ENCODE results near the gene ZNF750. TPM values are rescaled to one million over a fixed set of nuclear protein-coding genes. Genes with fewer than 3 reads are reported as not detected.

Gene ZNF750
- total RNA-seq, 4 donors from 2014 or later = 117 to 353 (median 233) TPM

DNA sequence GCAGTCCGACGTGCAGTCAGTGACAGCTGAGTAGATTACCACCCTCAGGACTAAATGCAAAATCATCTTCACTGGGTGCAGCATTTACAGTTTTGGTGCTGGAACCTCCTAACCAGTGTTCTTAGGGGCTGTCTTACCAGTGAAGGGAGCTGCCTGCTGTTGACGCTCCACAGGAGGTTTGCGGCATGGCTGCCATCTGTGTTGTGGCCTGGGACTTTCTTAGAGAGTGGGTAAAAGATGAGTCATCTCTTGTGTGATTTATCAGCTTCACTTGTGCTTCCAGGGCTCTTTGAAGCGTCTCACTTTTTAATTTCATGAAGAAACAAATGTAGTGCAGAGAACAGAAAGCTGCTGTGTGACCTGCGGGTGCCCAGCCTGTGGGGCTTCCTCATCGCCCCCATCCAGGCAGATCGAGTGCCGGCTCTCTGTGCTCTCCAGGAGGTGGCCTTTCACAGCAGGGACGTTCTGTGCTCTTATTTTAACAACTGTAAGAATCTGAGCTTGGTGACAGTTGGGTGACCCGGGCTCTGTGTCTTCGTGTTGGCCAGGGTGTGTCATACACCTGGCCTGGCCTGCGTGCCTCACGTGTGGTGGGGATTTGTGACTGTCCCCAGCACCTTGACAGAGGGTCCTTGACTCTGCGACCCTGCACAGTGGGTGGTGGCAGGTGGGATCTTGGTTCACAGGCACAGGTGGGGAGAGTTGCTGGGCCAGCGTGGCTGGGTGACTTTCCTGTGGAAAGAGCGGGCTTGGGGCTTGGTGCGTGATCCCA, 24.3 kb upstream of the ZNF750 start:
- no peaks in the 10 kb centered on the region for H3K9me3 ChIP-seq
- peak in 1 of 2 donors; percentile 58 for DNase-seq (ENCODE audit: low spot score in 2 of 2)
- no peak overlapping the region for H3K4me3 ChIP-seq
- TF ChIP-seq POLR2AphosphoS5 (IDR thresholded peaks at IDR 0.05) (no peak), CTCF (IDR thresholded peaks at IDR 0.05) (no peak), POLR2A (IDR thresholded peaks at IDR 0.05) (no peak), EP300 (IDR thresholded peaks at IDR 0.05) (no peak)
- no peaks in the 10 kb centered on the region for H3K36me3 ChIP-seq
- H3K4me1 ChIP-seq = peaks cover 67% of the 10 kb centered on the region
- WGBS = 36% methylated on average over 13 of the region's 18 CpGs
- H3K27ac ChIP-seq = peak overlapping the region; percentile 31
- H3K27me3 ChIP-seq = no peaks in the 10 kb centered on the region

GRCh38 chr17:82863383-82863940, 23.6 kb upstream of the ZNF750 start:
- WGBS = 87% methylated on average over 9 of the region's 11 CpGs
- H3K4me1 ChIP-seq = peaks cover 74% of the 10 kb centered on the region

GRCh38 chr17:82862737-82863382, 23.0 kb upstream of the ZNF750 start:
- Histone ChIP-seq H3K9me3 (no peaks in the 10 kb centered on the region), H3K4me1 (peaks cover 76% of the 10 kb centered on the region), H3K27me3 (no peaks in the 10 kb centered on the region), H3K27ac (no peak overlapping the region), H3K36me3 (no peaks in the 10 kb centered on the region), H3K4me3 (no peak overlapping the region)
- 88% methylated on average over 23 of the region's 25 CpGs for WGBS
- TF ChIP-seq POLR2A (IDR thresholded peaks at IDR 0.05) (no peak), CTCF (IDR thresholded peaks at IDR 0.05) (no peak), EP300 (IDR thresholded peaks at IDR 0.05) (no peak), POLR2AphosphoS5 (IDR thresholded peaks at IDR 0.05) (no peak)
- no peak for DNase-seq (ENCODE audit: low spot score in 2 of 2)

More at GRCh38 chr17:82863383-82863940, 23.6 kb upstream of the ZNF750 start:
- Histone ChIP-seq H3K27ac (peak overlapping the region; percentile 31), H3K36me3 (no peaks in the 10 kb centered on the region), H3K27me3 (no peaks in the 10 kb centered on the region), H3K4me3 (no peak overlapping the region), H3K9me3 (no peaks in the 10 kb centered on the region)
- no peak for DNase-seq (ENCODE audit: low spot score in 2 of 2)
- TF ChIP-seq POLR2A (IDR thresholded peaks at IDR 0.05) = no peak
- no peak for TF ChIP-seq POLR2AphosphoS5 (IDR thresholded peaks at IDR 0.05)
- TF ChIP-seq EP300 (IDR thresholded peaks at IDR 0.05) = no peak
- TF ChIP-seq CTCF (IDR thresholded peaks at IDR 0.05) = no peak

DNA sequence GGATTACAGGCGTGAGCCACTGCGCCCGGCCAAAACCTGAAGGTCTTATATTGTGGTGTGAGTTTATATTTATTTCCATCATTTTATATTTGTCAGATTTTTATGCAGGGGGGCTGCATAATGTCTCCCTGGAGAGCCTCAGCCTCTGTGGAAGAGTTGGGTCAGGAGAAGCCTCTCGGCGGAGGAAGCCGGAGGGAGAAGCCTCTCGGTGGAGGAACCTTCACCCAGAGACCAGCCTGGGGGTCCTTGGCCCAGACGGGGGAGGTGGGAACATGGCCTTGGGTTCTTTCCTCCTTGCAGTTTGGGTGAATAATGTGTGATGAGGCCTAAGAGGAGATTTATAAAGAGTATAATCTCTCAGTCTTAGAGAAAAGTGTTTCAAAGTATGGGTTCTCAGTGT, 22.4 kb upstream of the ZNF750 start:
- whole genome bisulfite sequencing = 98% methylated on average over 8 of the region's 8 CpGs
- Histone ChIP-seq H3K27me3 (no peaks in the 10 kb centered on the region), H3K27ac (no peak overlapping the region), H3K36me3 (no peaks in the 10 kb centered on the region), H3K4me3 (no peak overlapping the region), H3K9me3 (no peaks in the 10 kb centered on the region), H3K4me1 (peaks cover 73% of the 10 kb centered on the region)
- no peak for DNase-seq (ENCODE audit: low spot score in 2 of 2)
- no peak for TF ChIP-seq POLR2AphosphoS5 (IDR thresholded peaks at IDR 0.05)

- no peak for DNase-seq (ENCODE audit: low spot score in 2 of 2)
- H3K4me3 ChIP-seq = no peak overlapping the region
- H3K4me1 ChIP-seq = peaks cover 65% of the 10 kb centered on the region
- H3K36me3 ChIP-seq = no peaks in the 10 kb centered on the region
- H3K27ac ChIP-seq = no peak overlapping the region
- H3K9me3 ChIP-seq = no peaks in the 10 kb centered on the region
- TF ChIP-seq POLR2A (IDR thresholded peaks at IDR 0.05) (no peak), POLR2AphosphoS5 (IDR thresholded peaks at IDR 0.05) (no peak), EP300 (IDR thresholded peaks at IDR 0.05) (no peak), CTCF (IDR thresholded peaks at IDR 0.05) (no peak)
- WGBS = 98% methylated on average over 12 of the region's 12 CpGs
- no peaks in the 10 kb centered on the region for H3K27me3 ChIP-seq
Measured at GRCh38 chr17:82861393-82861775, 21.6 kb upstream of the ZNF750 start.

All from suprapubic skin (tissue), 4 donors.